Panc1 (cell line): ENCODE results near the gene MGME1. TPM values are rescaled to one million over a fixed set of nuclear protein-coding genes. Genes with fewer than 3 reads are reported as not detected.

ENCODE experiments used
- ATAC-seq: fragments of 200-7000 bp; cut with Tn5 transposase; 2 replicates; pipeline ENCODE4 v1.9.1; 2020; ENCODE audit warnings: mild to moderate bottlenecking, moderate library complexity
- BruUV-seq: library from RNA; stranded (reverse); fragments of 400-500 nt; replicated peaks from 2 replicates; lab custom pipeline; 2021; lab: Mats Ljungman, UMichigan
- CTCF ChIA-PET: fragments of 300-600 bp; sonication (Branson Sonifier 250); formaldehyde crosslinking; loops from one replicate; lab custom pipeline; 2022; ENCODE audit warnings: antibody characterized with exemption; lab: Charles Lee
- POLR2A ChIA-PET: fragments of 300-600 bp; sonication (Branson Sonifier 250); formaldehyde crosslinking; loops from one replicate; lab custom pipeline; 2022; ENCODE audit warnings: antibody characterized with exemption; lab: Charles Lee
- DNase-seq: peaks from one replicate; pipeline ENCODE4 v3.0.0-alpha.2; 2010; ENCODE audit warnings: low read depth, low spot score
- H3K27ac ChIP-seq: 2 replicates; pipeline ENCODE4 v1.5.1; 2011; ENCODE audit warnings: mild to moderate bottlenecking, low read length, inconsistent platforms
- H3K27me3 ChIP-seq: fragments of 200-500 bp; sonication (Bioruptor generic); 2 replicates; pipeline ENCODE4 v1.6.0; 2014; ENCODE audit warnings: low read length, inconsistent platforms; ENCODE audit not compliant: control insufficient read depth, insufficient read depth
- H3K36me3 ChIP-seq: fragments of 200-500 bp; sonication (Bioruptor generic); 2 replicates; pipeline ENCODE4 v1.5.1; 2014; ENCODE audit warnings: inconsistent platforms, mild to moderate bottlenecking, low read length, moderate library complexity; ENCODE audit not compliant: control insufficient read depth, insufficient read depth
- H3K4me1 ChIP-seq: 2 replicates; pipeline ENCODE4 v1.5.1; 2011; ENCODE audit warnings: inconsistent platforms, mild to moderate bottlenecking, low read length, moderate library complexity; ENCODE audit not compliant: control insufficient read depth, insufficient read depth
- H3K4me3 ChIP-seq, 2 experiments: 2 replicates each; pipeline ENCODE4 v1.5.1; 2011 to 2012; ENCODE audit warnings: low read depth in 2 of 2, low read length in 2 of 2, mild to moderate bottlenecking in 2 of 2, inconsistent platforms in 1 of 2, moderate library complexity in 1 of 2
- H3K9me3 ChIP-seq: fragments of 200-500 bp; sonication (Bioruptor generic); 2 replicates; pipeline ENCODE4 v1.5.1; 2014; ENCODE audit warnings: low read depth, mild to moderate bottlenecking, inconsistent platforms, low read length, moderate library complexity; ENCODE audit not compliant: control insufficient read depth, insufficient read depth
- CTCF ChIP-seq: fragments of 450-650 bp; IDR thresholded peaks from 2 replicates; pipeline ENCODE4 v1.5.1; 2017; ENCODE audit warnings: mild to moderate bottlenecking
- POLR2AphosphoS5 ChIP-seq: IDR thresholded peaks from 2 replicates; pipeline ENCODE4 v1.6.1; 2012; ENCODE audit warnings: mild to moderate bottlenecking, low read depth, low read length, moderate library complexity
- REST ChIP-seq, 2 experiments: IDR thresholded peaks; 2 replicates each; pipeline ENCODE4 v1.6.1; 2011 to 2012; ENCODE audit warnings: low read depth in 2 of 2, control low read depth in 1 of 2, low read length in 1 of 2, mild to moderate bottlenecking in 1 of 2, moderate library complexity in 1 of 2; ENCODE audit not compliant: insufficient read depth in 1 of 2
- SIN3A ChIP-seq: IDR thresholded peaks from 2 replicates; pipeline ENCODE4 v1.6.1; 2012; ENCODE audit warnings: low read depth, mild to moderate bottlenecking, low read length, moderate library complexity, borderline replicate concordance; ENCODE audit not compliant: insufficient read depth
- TCF7L2 ChIP-seq: IDR thresholded peaks from 2 replicates; pipeline ENCODE4 v1.6.1; 2011; ENCODE audit warnings: mild to moderate bottlenecking, low read depth, low read length, inconsistent platforms
- in situ Hi-C: cut with HindIII; loops from 2 replicates; pipeline ENCODE4 v1.10.0; 2016; ENCODE audit warnings: low sequenced_read_pairs, low pct_unique_long_range_greater_than_20kb
- intact Hi-C: fragments of 100-400 bp; cut with micrococcal nuclease; formaldehyde crosslinking; loops from one replicate; pipeline ENCODE4 v1.10.0; 2022; ENCODE audit not compliant: unreplicated experiment
- total RNA-seq: library from RNA; stranded (reverse); gene quantifications from one replicate; pipeline ENCODE4 v1.2.1, GENCODE V29; 2021; ENCODE audit not compliant: unreplicated experiment

Gene MGME1
- total RNA-seq, 1 experiment from 2014 or later = 27.0 TPM

GRCh38 chr20:18031050-18031449 lies 62.2 kb downstream of the MGME1 start:
- Histone ChIP-seq H3K27ac (no peak overlapping the region), H3K27me3 (no peaks in the 10 kb centered on the region), H3K4me1 (peaks cover 4% of the 10 kb centered on the region), H3K36me3 (no peaks in the 10 kb centered on the region), H3K9me3 (no peaks in the 10 kb centered on the region), H3K4me3 (no peak overlapping the region)
- DNase-seq = no peak
- ChIA-PET CTCF (no interaction called here), POLR2A (no interaction called here)
- in situ Hi-C loops = no loop called here
- no peak for ATAC-seq
- intact Hi-C loops = no loop called here
- BruUV-seq = no TSS peak
- TF ChIP-seq SIN3A = no peak
- no peak for TF ChIP-seq REST (IDR thresholded peaks at IDR 0.05; ENCODE audit: insufficient read depth in 1 of 2, low read depth in 2 of 2, low read length in 1 of 2)
- no peak for TF ChIP-seq CTCF
- TF ChIP-seq TCF7L2 = no peak
- no peak for TF ChIP-seq POLR2AphosphoS5

- no peak for ATAC-seq
- POLR2A ChIA-PET = no interaction called here
- H3K27me3 ChIP-seq = no peaks in the 10 kb centered on the region
- H3K36me3 ChIP-seq = no peaks in the 10 kb centered on the region
- peaks cover 4% of the 10 kb centered on the region for H3K4me1 ChIP-seq
- CTCF ChIA-PET = no interaction called here
- BruUV-seq = no TSS peak
- in situ Hi-C loops (no loop called here), intact Hi-C loops (no loop called here)
- H3K27ac ChIP-seq = no peak overlapping the region
- DNase-seq = no peak
- TF ChIP-seq CTCF (no peak), REST (IDR thresholded peaks at IDR 0.05; ENCODE audit: insufficient read depth in 1 of 2, low read depth in 2 of 2, low read length in 1 of 2) (no peak), SIN3A (no peak), TCF7L2 (no peak), POLR2AphosphoS5 (no peak)
- no peaks in the 10 kb centered on the region for H3K9me3 ChIP-seq
- H3K4me3 ChIP-seq = no peak overlapping the region
These were observed 63.2 kb downstream of the MGME1 start for GRCh38 chr20:18031888-18032509.
